Liver (tissue), 9 donors: ENCODE data around the gene CRYBA2. TPM values are rescaled to one million over a fixed set of nuclear protein-coding genes. Genes with fewer than 3 reads are reported as not detected.

ENCODE experiments used
- DNase-seq: peaks from one replicate; pipeline ENCODE4 v3.0.0-alpha.2; 2017; ENCODE audit warnings: low spot score
- H3K27ac ChIP-seq, 2 donors: one replicate each; pipeline ENCODE4 v1.7.0; 2013; ENCODE audit warnings: inconsistent platforms in 2 of 2, low read length in 2 of 2, control low read depth in 1 of 2, low read depth in 1 of 2, mild to moderate bottlenecking in 1 of 2
- H3K27me3 ChIP-seq, 4 donors: one replicate each; pipeline versions ENCODE4 v1.6.1 to v1.7.0; 2013; ENCODE audit warnings: low read length in 3 of 4, inconsistent platforms in 1 of 4, mild to moderate bottlenecking in 1 of 4, moderate library complexity in 1 of 4; ENCODE audit not compliant: control insufficient read depth in 4 of 4, insufficient read depth in 4 of 4
- H3K36me3 ChIP-seq, 4 donors: one replicate each; pipeline versions ENCODE4 v1.6.1 to v1.7.0; 2013; ENCODE audit warnings: low read length in 3 of 4, mild to moderate bottlenecking in 3 of 4, low read depth in 1 of 4, moderate library complexity in 1 of 4; ENCODE audit not compliant: control insufficient read depth in 4 of 4, insufficient read depth in 3 of 4
- H3K4me1 ChIP-seq, 4 donors: one replicate each; pipeline versions ENCODE4 v1.6.1 to v1.7.0; 2013; ENCODE audit warnings: low read length in 3 of 4, mild to moderate bottlenecking in 3 of 4, moderate library complexity in 1 of 4; ENCODE audit not compliant: control insufficient read depth in 4 of 4, insufficient read depth in 4 of 4
- H3K4me3 ChIP-seq, 3 donors: one replicate each; pipeline versions ENCODE4 v1.6.1 to v1.7.0; 2013; ENCODE audit warnings: low read length in 3 of 3, control low read depth in 1 of 3, low read depth in 1 of 3, mild to moderate bottlenecking in 1 of 3
- H3K9ac ChIP-seq, 2 donors: one replicate each; pipeline ENCODE4 v1.7.0; 2013; ENCODE audit warnings: low read length in 2 of 2, mild to moderate bottlenecking in 2 of 2, moderate library complexity in 2 of 2, control low read depth in 1 of 2, low read depth in 1 of 2
- H3K9me3 ChIP-seq, 4 donors: one replicate each; pipeline versions ENCODE4 v1.6.1 to v1.7.0; 2013; ENCODE audit warnings: low read length in 3 of 4; ENCODE audit not compliant: control insufficient read depth in 4 of 4
- ATF3 ChIP-seq: IDR thresholded peaks from 2 replicates; pipeline ENCODE4 v1.6.1; 2016; ENCODE audit warnings: antibody characterized with exemption
- CTCF ChIP-seq: fragments of 150-350 bp; IDR thresholded peaks from 2 replicates; pipeline ENCODE4 v1.5.1; 2017; ENCODE audit warnings: improper control_type of control experiment, low read depth, low read length; ENCODE audit not compliant: missing input control
- EGR1 ChIP-seq, 2 donors: IDR thresholded peaks; 2 replicates each; pipeline ENCODE4 v1.6.1; 2016 to 2018; ENCODE audit warnings: antibody characterized with exemption in 2 of 2, low read depth in 2 of 2
- FOXA2 ChIP-seq: IDR thresholded peaks from 2 replicates; pipeline ENCODE4 v1.6.1; 2016; ENCODE audit warnings: antibody characterized with exemption
- HNF4A ChIP-seq, 2 donors: conservative IDR thresholded peaks; 2 replicates each; pipeline ENCODE4 v1.6.1; 2016; ENCODE audit warnings: antibody characterized with exemption in 2 of 2, mild to moderate bottlenecking in 2 of 2
- HNF4G ChIP-seq: IDR thresholded peaks from 2 replicates; pipeline ENCODE4 v1.6.1; 2016; ENCODE audit warnings: antibody characterized with exemption
- JUND ChIP-seq, 2 donors: IDR thresholded peaks; 2 replicates each; pipeline ENCODE4 v1.6.1; 2016; ENCODE audit warnings: antibody characterized with exemption in 2 of 2
- MAX ChIP-seq: IDR thresholded peaks from 2 replicates; pipeline ENCODE4 v1.6.1; 2016; ENCODE audit warnings: antibody characterized with exemption
- REST ChIP-seq: IDR thresholded peaks from 2 replicates; pipeline ENCODE4 v1.6.1; 2016; ENCODE audit warnings: antibody characterized with exemption, mild to moderate bottlenecking
- RXRA ChIP-seq, 2 donors: IDR thresholded peaks; 2 replicates each; pipeline ENCODE4 v1.6.1; 2017 to 2018; ENCODE audit warnings: antibody characterized with exemption in 2 of 2, mild to moderate bottlenecking in 1 of 2
- SP1 ChIP-seq: IDR thresholded peaks from 2 replicates; pipeline ENCODE4 v1.6.1; 2018; ENCODE audit warnings: antibody characterized with exemption, mild to moderate bottlenecking
- TAF1 ChIP-seq: conservative IDR thresholded peaks from 2 replicates; pipeline ENCODE4 v1.6.1; 2016; ENCODE audit warnings: antibody characterized with exemption, mild to moderate bottlenecking
- ZBTB33 ChIP-seq: IDR thresholded peaks from 2 replicates; pipeline ENCODE4 v1.6.1; 2016; ENCODE audit warnings: antibody characterized with exemption
- WGBS: extraction: QIAGEN DNeasy Blood & Tissue Kit; methylation state at CpG from one replicate; pipeline ENCODE4 v1.1.7; 2013; 5-methylcytosine and 5-hydroxymethylcytosine counted together
- polyA plus RNA-seq, 2 donors: library from polyadenylated mRNA; stranded (reverse) in 1 of 2; unstranded in 1 of 2; fragments of 200-250 nt in 1 of 2; fragments of >200 nt in 1 of 2; fragmentation: Nextera tagmentation in 1 of 2; extraction: Ambion mirVana in 1 of 2; gene quantifications; one replicate each; pipeline versions ENCODE4 v1.2.1 to v1.2.3, GENCODE V29; 2013 to 2015
- total RNA-seq, 2 donors: library from RNA; depleted of rRNA; stranded (reverse); fragments of >200 nt; gene quantifications; one replicate each; pipeline ENCODE4 v1.2.3, GENCODE V29; 2014
- donor health status: healthy.
- donor health status: healthy.
- donor health status: healthy.
- donor health status: healthy.
- donor health status: healthy.

The CRYBA2 gene
- total and polyA plus RNA-seq, 4 donors: not detected

GRCh38 chr2:218985325-218986091, 7.7 kb downstream of the CRYBA2 start (continued):
- TF ChIP-seq ZBTB33 (no peak), EGR1 (IDR thresholded peaks at IDR 0.05; ENCODE audit: low read depth in 2 of 2) (no peak), JUND (IDR thresholded peaks at IDR 0.05) (no peak), MAX (no peak), SP1 (no peak), TAF1 (no peak), FOXA2 (no peak), RXRA (IDR thresholded peaks at IDR 0.05) (no peak)

GRCh38 chr2:218985021-218985324, 8.2 kb downstream of the CRYBA2 start, which contains the start of gene FEV:
TSS of gene FEV (minus strand) at chr2:218985184. CDS start at chr2:218985075, 109 bp downstream.
- 4% methylated on average over 32 of the region's 32 CpGs for WGBS
- Histone ChIP-seq H3K4me3 (no peak within 1 kb of the TSS), H3K36me3 (no peaks in the 10 kb centered on the region), H3K4me1 (peaks cover 5 to 26% (median 14%) of the 10 kb centered on the region in 4 donors), H3K27me3 (peaks cover 7 to 33% (median 20%) of the 10 kb centered on the region in 4 donors), H3K27ac (no peak within 1 kb of the TSS), H3K9ac (no peak within 1 kb of the TSS), H3K9me3 (no peaks in the 10 kb centered on the region)
- no peak for DNase-seq
- TF ChIP-seq SP1 (no peak), ZBTB33 (no peak), HNF4A (conservative IDR thresholded peaks at IDR 0.05) (no peak), REST (no peak), ATF3 (no peak), EGR1 (IDR thresholded peaks at IDR 0.05; ENCODE audit: low read depth in 2 of 2) (no peak), HNF4G (no peak), CTCF (no peak), RXRA (IDR thresholded peaks at IDR 0.05) (no peak)
